ENCODE data around the gene MCM7. TPM values are rescaled to one million over a fixed set of nuclear protein-coding genes. Genes with fewer than 3 reads are reported as not detected.
"Not testable (repeated sequence)": the region's sequence is repeated elsewhere in the genome, so short reads cannot be mapped to it uniquely, and the experiment has no call there.

Gene MCM7
- total RNA-seq, 1 donor: 28.6 TPM

GRCh38 chr7:100130608-100131453, 29.6 kb upstream of the MCM7 start:
- peak; percentile 93 for DNase-seq (ENCODE audit: insufficient read length, low spot score, missing footprints)
- Histone ChIP-seq H3K27me3 (ENCODE audit: insufficient read depth, low read length) (peaks cover 3% of the 10 kb centered on the region), H3K4me2 (ENCODE audit: insufficient read depth, low read length) (peak overlapping the region; percentile 81), H4K20me1 (ENCODE audit: insufficient read depth, low read length) (no peaks in the 10 kb centered on the region), H2AFZ (ENCODE audit: low read length) (peak overlapping the region; percentile 87), H3K27ac (ENCODE audit: low read depth, low read length) (no peak overlapping the region), H3K4me1 (ENCODE audit: insufficient read depth, low read length) (peaks cover 7% of the 10 kb centered on the region), H3K79me2 (ENCODE audit: insufficient read depth, low read length) (peaks cover 5% of the 10 kb centered on the region), H3K9me3 (ENCODE audit: low read depth, low read length) (no peaks in the 10 kb centered on the region), H3K36me3 (ENCODE audit: insufficient read depth, low read length) (no peaks in the 10 kb centered on the region), H3K4me3 (ENCODE audit: insufficient read depth, low read length) (peak overlapping the region; percentile 52)
- TF ChIP-seq CTCF (IDR thresholded peaks at IDR 0.05; ENCODE audit: extremely low read depth, low read depth, low read length): peak; percentile 74

DNA sequence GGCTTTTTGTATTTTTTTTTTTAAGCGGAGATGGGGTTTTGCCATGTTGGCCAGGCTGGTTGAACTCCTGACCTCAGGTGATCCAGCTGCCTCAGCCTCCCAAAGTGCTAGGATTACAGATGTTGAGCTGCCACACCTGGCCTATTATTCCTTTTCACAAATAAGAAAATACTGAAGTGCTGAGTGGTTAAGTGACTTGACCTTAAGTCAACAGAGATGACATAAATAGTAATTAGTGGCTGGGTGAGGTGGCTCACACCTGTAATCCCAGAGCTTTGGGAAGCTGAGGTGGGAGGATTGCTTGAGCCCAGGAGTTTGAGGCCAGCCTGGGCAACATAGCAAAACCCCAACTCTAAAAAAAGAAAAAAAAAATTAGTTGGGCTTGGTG, 29.0 kb upstream of the MCM7 start:
- not testable (repeated sequence) for H3K4me2 ChIP-seq (ENCODE audit: insufficient read depth, low read length); H3K4me3 ChIP-seq (ENCODE audit: insufficient read depth, low read length); H3K27me3 ChIP-seq (ENCODE audit: insufficient read depth, low read length); H4K20me1 ChIP-seq (ENCODE audit: insufficient read depth, low read length); DNase-seq (ENCODE audit: insufficient read length, low spot score, missing footprints); H3K9me3 ChIP-seq (ENCODE audit: low read depth, low read length); H3K27ac ChIP-seq (ENCODE audit: low read depth, low read length); H3K36me3 ChIP-seq (ENCODE audit: insufficient read depth, low read length); H3K79me2 ChIP-seq (ENCODE audit: insufficient read depth, low read length); H2AFZ ChIP-seq (ENCODE audit: low read length); H3K4me1 ChIP-seq (ENCODE audit: insufficient read depth, low read length)

DNA sequence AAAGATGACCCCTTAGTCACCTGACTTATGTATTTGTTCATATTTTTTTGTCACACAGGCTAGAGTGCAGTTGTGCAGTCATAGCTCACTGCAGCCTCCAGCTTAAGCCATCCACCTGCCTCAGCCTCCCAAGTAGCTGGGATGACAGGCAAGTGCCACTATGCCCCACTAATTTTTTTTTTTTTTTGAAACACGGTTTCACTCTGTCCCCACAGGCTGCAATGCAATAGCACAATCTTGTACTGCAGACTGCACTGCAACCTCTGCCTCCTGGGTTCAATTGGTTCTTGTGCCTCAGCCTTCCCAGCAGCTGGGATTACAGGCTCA, 27.4 kb upstream of the MCM7 start:
- H3K4me1 ChIP-seq (ENCODE audit: insufficient read depth, low read length): peaks cover 7% of the 10 kb centered on the region
- no peak overlapping the region for H3K4me3 ChIP-seq (ENCODE audit: insufficient read depth, low read length)
- no peak overlapping the region for H3K27ac ChIP-seq (ENCODE audit: low read depth, low read length)
- H3K79me2 ChIP-seq (ENCODE audit: insufficient read depth, low read length): peaks cover 5% of the 10 kb centered on the region
- no peak for DNase-seq (ENCODE audit: insufficient read length, low spot score, missing footprints)
- peaks cover 3% of the 10 kb centered on the region for H3K27me3 ChIP-seq (ENCODE audit: insufficient read depth, low read length)
- TF ChIP-seq CTCF (IDR thresholded peaks at IDR 0.05; ENCODE audit: extremely low read depth, low read depth, low read length): no peak
- H3K4me2 ChIP-seq (ENCODE audit: insufficient read depth, low read length): peak overlapping the region; percentile 98
- H3K36me3 ChIP-seq (ENCODE audit: insufficient read depth, low read length): peaks cover 10% of the 10 kb centered on the region
- H2AFZ ChIP-seq (ENCODE audit: low read length): no peak overlapping the region
- H4K20me1 ChIP-seq (ENCODE audit: insufficient read depth, low read length): no peaks in the 10 kb centered on the region
- no peaks in the 10 kb centered on the region for H3K9me3 ChIP-seq (ENCODE audit: low read depth, low read length)

DNA sequence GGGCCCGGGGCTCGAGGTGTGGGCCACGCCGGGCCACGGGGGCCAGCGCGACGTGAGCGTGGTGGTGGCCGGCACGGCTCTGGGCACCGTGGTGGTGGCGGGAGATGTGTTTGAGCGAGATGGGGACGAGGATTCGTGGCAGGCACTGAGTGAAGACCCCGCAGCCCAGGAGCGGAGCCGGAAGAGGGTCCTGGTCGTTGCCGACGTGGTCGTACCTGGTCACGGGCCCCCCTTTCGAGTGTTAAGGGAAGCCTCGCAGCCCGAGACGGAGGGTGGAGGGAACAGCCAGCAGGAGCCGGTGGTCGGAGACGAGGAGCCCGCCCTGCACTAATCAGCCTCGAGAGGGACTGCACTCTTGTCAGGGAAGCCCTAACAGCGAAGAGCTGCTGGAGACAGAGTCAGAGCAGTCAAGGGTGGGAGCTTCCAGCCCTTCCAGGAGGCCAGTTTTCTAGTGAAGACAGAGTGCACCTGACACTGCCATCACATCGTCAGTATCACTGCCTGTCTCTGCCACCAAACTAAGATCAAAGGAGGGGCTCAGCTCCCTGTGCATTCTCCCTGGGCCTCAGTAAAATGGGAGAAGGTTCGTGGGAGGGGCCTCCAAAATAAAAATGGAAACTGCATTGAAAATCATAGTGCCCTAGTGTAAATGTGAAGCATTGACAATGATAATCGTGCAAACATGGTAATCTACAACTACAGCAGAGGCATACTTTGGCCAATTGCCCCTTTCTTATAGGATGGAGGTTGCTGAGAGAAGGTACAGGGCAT, 26.9 kb upstream of the MCM7 start:
- H4K20me1 ChIP-seq (ENCODE audit: insufficient read depth, low read length): no peaks in the 10 kb centered on the region
- no peak for TF ChIP-seq CTCF (IDR thresholded peaks at IDR 0.05; ENCODE audit: extremely low read depth, low read depth, low read length)
- H3K27ac ChIP-seq (ENCODE audit: low read depth, low read length): peak overlapping the region; percentile 92
- H3K4me3 ChIP-seq (ENCODE audit: insufficient read depth, low read length): peak overlapping the region; percentile 98
- peaks cover 10% of the 10 kb centered on the region for H3K36me3 ChIP-seq (ENCODE audit: insufficient read depth, low read length)
- peak; percentile 63 for DNase-seq (ENCODE audit: insufficient read length, low spot score, missing footprints)
- H3K9me3 ChIP-seq (ENCODE audit: low read depth, low read length): no peaks in the 10 kb centered on the region
- H3K4me2 ChIP-seq (ENCODE audit: insufficient read depth, low read length): peak overlapping the region; percentile 98
- H2AFZ ChIP-seq (ENCODE audit: low read length): peak overlapping the region; percentile 91
- peaks cover 5% of the 10 kb centered on the region for H3K79me2 ChIP-seq (ENCODE audit: insufficient read depth, low read length)
- H3K4me1 ChIP-seq (ENCODE audit: insufficient read depth, low read length): peaks cover 7% of the 10 kb centered on the region
- peaks cover 3% of the 10 kb centered on the region for H3K27me3 ChIP-seq (ENCODE audit: insufficient read depth, low read length)
